ENCODE data around the gene S100Z.

Gene S100Z

GRCh38 chr5:76942581-76942980, 92.8 kb downstream of the S100Z start:
- ChIA-PET POLR2A (interaction anchor here (0.6 kb wide), 1 partner anchor 87 kb away, joined by 3 read pairs; the partner anchor contains the start of gene AGGF1), CTCF (no interaction called here)
- H3K36me3 ChIP-seq (ENCODE audit: control insufficient read depth in 2 of 2, insufficient read depth in 1 of 2, low read length in 2 of 2), result no peaks in the 10 kb centered on the region
- H3K4me3 ChIP-seq (ENCODE audit: low read depth, low read length), result no peak overlapping the region
- no peaks in the 10 kb centered on the region for H3K9me3 ChIP-seq (ENCODE audit: control insufficient read depth, insufficient read depth, low read depth, low read length)
- no peaks in the 10 kb centered on the region for H3K4me1 ChIP-seq (ENCODE audit: control insufficient read depth, insufficient read depth, low read length)
- H3K27ac ChIP-seq (ENCODE audit: extremely low read depth, low read depth, low read length), result no peak overlapping the region
- no peak for TF ChIP-seq ZNF148 (tag by site-specific recombination; IDR thresholded peaks at IDR 0.05; ENCODE audit: borderline replicate concordance)
- TF ChIP-seq TSHZ1 (tag by site-specific recombination; IDR thresholded peaks at IDR 0.05; ENCODE audit: borderline replicate concordance), result no peak
- TF ChIP-seq ZNF10 (tag by site-specific recombination; IDR thresholded peaks at IDR 0.05), result no peak
- TF ChIP-seq HOXD13 (CRISPR knock-in tag; IDR thresholded peaks at IDR 0.05; ENCODE audit: borderline replicate concordance), result no peak
- TF ChIP-seq ZNF2 (tag by site-specific recombination; IDR thresholded peaks at IDR 0.05), result no peak
- TF ChIP-seq, protein P1, sequence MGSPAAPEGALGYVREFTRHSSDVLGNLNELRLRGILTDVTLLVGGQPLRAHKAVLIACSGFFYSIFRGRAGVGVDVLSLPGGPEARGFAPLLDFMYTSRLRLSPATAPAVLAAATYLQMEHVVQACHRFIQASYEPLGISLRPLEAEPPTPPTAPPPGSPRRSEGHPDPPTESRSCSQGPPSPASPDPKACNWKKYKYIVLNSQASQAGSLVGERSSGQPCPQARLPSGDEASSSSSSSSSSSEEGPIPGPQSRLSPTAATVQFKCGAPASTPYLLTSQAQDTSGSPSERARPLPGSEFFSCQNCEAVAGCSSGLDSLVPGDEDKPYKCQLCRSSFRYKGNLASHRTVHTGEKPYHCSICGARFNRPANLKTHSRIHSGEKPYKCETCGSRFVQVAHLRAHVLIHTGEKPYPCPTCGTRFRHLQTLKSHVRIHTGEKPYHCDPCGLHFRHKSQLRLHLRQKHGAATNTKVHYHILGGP (tag by site-specific recombination; IDR thresholded peaks at IDR 0.05), result no peak
- no peak for TF ChIP-seq SCRT2 (tag by site-specific recombination; IDR thresholded peaks at IDR 0.05)
- TF ChIP-seq ZNF350 (tag by site-specific recombination; IDR thresholded peaks at IDR 0.05), result no peak
- TF ChIP-seq KLF9 (tag by site-specific recombination; IDR thresholded peaks at IDR 0.05; ENCODE audit: low read depth), result no peak
- no peak for TF ChIP-seq ZNF544 (tag by site-specific recombination; IDR thresholded peaks at IDR 0.05)
- TF ChIP-seq BCL11A (tag by site-specific recombination; IDR thresholded peaks at IDR 0.05; ENCODE audit: low read depth), result no peak
- TF ChIP-seq ZFP41 (tag by site-specific recombination; IDR thresholded peaks at IDR 0.05; ENCODE audit: borderline replicate concordance), result no peak
- no peak for TF ChIP-seq ZBTB11 (tag by site-specific recombination; conservative IDR thresholded peaks at IDR 0.05; ENCODE audit: low read depth)
- TF ChIP-seq ZNF621 (tag by site-specific recombination; IDR thresholded peaks at IDR 0.05), result no peak
- no peak for TF ChIP-seq ZNF16 (tag by site-specific recombination; IDR thresholded peaks at IDR 0.05; ENCODE audit: low read depth)
- no peak for TF ChIP-seq ZBTB48 (tag by site-specific recombination; IDR thresholded peaks at IDR 0.05)
- TF ChIP-seq ZNF423 (tag by site-specific recombination; IDR thresholded peaks at IDR 0.05), result no peak
- TF ChIP-seq ZNF18 (tag by site-specific recombination; IDR thresholded peaks at IDR 0.05), result no peak
- TF ChIP-seq ZNF248 (tag by site-specific recombination; IDR thresholded peaks at IDR 0.05), result no peak
